ENCODE results near the gene KIAA1328.

The KIAA1328 gene

DNA sequence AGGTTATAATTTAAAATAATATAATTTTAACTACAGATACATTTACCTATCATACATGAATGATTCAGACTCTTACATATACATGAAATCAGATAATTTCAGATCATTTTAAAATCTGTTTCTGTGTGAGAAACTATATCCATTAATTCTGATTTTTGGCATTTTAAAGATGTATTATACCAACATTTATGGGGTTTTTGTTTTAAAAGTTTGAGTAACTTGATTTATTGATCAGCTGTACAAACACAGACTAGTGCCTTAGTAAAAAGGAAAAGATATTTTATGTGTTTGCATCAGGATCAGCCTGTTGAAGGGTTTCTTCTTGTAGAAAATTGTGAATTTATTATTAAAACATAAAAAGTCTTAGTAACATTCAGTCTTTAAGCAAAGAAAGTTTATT, 59.9 kb downstream of the KIAA1328 start:
- Histone ChIP-seq H3K36me3 (ENCODE audit: control insufficient read depth, insufficient read depth, low read length) (no peaks in the 10 kb centered on the region), H3K9ac (ENCODE audit: low read depth, low read length) (no peak overlapping the region), H3K27me3 (ENCODE audit: control insufficient read depth, insufficient read depth, low read length) (no peaks in the 10 kb centered on the region), H3K4me1 (ENCODE audit: control insufficient read depth, insufficient read depth, low read length) (peaks cover 4% of the 10 kb centered on the region), H3K9me3 (ENCODE audit: control insufficient read depth, insufficient read depth, low read length) (no peaks in the 10 kb centered on the region), H3K4me3 (ENCODE audit: low read depth, low read length) (no peak overlapping the region)

DNA sequence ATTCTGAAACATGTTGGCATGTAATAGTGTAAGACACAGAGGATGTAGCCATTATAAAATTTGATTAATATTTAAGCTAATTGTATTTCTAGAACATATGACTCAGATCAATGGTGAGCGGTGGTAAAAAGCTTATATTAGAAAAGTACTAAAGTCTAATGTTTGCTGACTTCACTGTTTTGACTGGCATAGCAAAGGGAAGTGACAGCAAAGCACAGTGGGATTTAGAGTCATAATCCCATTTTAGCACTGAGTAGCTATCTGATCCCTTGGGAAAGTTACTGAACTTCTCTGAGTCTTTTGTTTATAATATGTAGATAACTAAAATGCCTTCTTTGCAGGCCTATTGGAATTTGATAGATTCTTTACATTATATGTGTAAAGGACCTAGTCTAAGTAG, 60.4 kb downstream of the KIAA1328 start:
- H3K4me3 ChIP-seq (ENCODE audit: low read depth, low read length), result no peak overlapping the region
- H3K36me3 ChIP-seq (ENCODE audit: control insufficient read depth, insufficient read depth, low read length), result no peaks in the 10 kb centered on the region
- H3K9me3 ChIP-seq (ENCODE audit: control insufficient read depth, insufficient read depth, low read length), result no peaks in the 10 kb centered on the region
- peaks cover 4% of the 10 kb centered on the region for H3K4me1 ChIP-seq (ENCODE audit: control insufficient read depth, insufficient read depth, low read length)
- no peak overlapping the region for H3K9ac ChIP-seq (ENCODE audit: low read depth, low read length)
- no peaks in the 10 kb centered on the region for H3K27me3 ChIP-seq (ENCODE audit: control insufficient read depth, insufficient read depth, low read length)

GRCh38 chr18:36889742-36890141, 60.8 kb downstream of the KIAA1328 start:
- Histone ChIP-seq H3K36me3 (ENCODE audit: control insufficient read depth, insufficient read depth, low read length) (no peaks in the 10 kb centered on the region), H3K9ac (ENCODE audit: low read depth, low read length) (no peak overlapping the region), H3K9me3 (ENCODE audit: control insufficient read depth, insufficient read depth, low read length) (no peaks in the 10 kb centered on the region), H3K4me3 (ENCODE audit: low read depth, low read length) (no peak overlapping the region), H3K27me3 (ENCODE audit: control insufficient read depth, insufficient read depth, low read length) (no peaks in the 10 kb centered on the region), H3K4me1 (ENCODE audit: control insufficient read depth, insufficient read depth, low read length) (peaks cover 4% of the 10 kb centered on the region)

DNA sequence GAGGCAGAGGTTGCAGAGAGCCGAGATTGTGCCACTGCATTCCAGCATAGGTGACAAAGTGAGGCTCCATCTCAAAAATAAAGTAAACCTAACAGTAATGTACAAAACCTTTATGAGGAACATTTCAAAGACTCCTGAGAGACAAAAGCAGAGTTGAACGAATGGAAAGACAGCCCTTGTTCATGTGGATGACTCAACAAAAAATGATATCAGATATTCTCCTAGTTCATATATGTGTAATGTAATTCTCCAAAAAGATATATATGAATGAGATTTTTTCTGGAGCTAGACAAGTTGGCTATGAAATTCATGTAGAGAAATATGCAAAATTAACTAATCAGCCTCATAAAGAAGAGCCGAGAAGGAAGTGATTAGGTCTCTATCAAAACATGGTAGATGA, 61.7 kb downstream of the KIAA1328 start:
- peaks cover 4% of the 10 kb centered on the region for H3K4me1 ChIP-seq (ENCODE audit: control insufficient read depth, insufficient read depth, low read length)
- H3K4me3 ChIP-seq (ENCODE audit: low read depth, low read length), result no peak overlapping the region
- H3K9ac ChIP-seq (ENCODE audit: low read depth, low read length), result no peak overlapping the region
- H3K9me3 ChIP-seq (ENCODE audit: control insufficient read depth, insufficient read depth, low read length), result no peaks in the 10 kb centered on the region
- H3K27me3 ChIP-seq (ENCODE audit: control insufficient read depth, insufficient read depth, low read length), result no peaks in the 10 kb centered on the region
- H3K36me3 ChIP-seq (ENCODE audit: control insufficient read depth, insufficient read depth, low read length), result no peaks in the 10 kb centered on the region

DNA sequence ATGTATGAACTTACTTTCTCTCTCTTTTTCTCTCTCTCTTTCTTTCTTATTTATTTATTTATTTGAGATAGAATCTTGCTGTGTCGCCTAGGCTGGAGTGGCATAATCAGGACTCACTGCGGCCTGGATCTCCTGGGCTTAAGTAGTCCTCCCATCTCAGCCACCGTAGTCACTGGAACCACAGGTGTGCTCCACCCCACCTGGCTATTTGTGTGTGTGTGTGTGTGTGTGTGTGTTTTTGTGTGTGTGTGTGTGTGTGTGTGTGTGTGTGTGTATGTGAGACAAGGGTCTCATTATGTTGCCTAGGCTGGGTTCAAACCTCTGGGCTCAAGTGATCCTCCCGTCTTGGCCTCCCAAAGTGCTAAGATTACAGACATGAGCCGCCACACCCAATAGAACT, 64.3 kb downstream of the KIAA1328 start:
- H3K36me3 ChIP-seq (ENCODE audit: control insufficient read depth, insufficient read depth, low read length), result no peaks in the 10 kb centered on the region

DNA sequence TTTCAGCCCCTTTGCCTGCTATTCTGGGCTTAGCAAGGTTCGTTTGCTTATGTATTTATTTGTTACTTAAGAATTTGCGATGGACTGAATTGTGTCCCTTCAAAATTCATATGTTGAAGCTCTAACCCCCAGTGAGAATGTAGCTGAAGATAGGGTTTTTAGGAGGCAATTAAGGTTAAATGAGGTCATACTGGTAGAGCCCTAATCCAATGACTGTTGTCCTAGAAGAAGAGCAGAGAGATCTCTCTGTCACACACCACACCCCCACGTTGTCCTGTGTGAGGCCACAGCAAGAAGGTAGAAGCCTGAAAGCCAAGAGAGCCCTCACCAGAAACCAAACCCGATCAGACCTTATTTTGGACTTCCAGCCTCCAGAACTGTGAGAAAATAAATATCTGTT, 66.7 kb downstream of the KIAA1328 start:
- H3K4me3 ChIP-seq (ENCODE audit: low read depth, low read length), result no peak overlapping the region
- H3K9me3 ChIP-seq (ENCODE audit: control insufficient read depth, insufficient read depth, low read length), result no peaks in the 10 kb centered on the region
- no peak overlapping the region for H3K9ac ChIP-seq (ENCODE audit: low read depth, low read length)
- H3K27me3 ChIP-seq (ENCODE audit: control insufficient read depth, insufficient read depth, low read length), result no peaks in the 10 kb centered on the region
- no peaks in the 10 kb centered on the region for H3K36me3 ChIP-seq (ENCODE audit: control insufficient read depth, insufficient read depth, low read length)
- H3K4me1 ChIP-seq (ENCODE audit: control insufficient read depth, insufficient read depth, low read length), result no peaks in the 10 kb centered on the region

More for the DNA sequence above, 64.3 kb downstream of the KIAA1328 start:
- no peak overlapping the region for H3K4me3 ChIP-seq (ENCODE audit: low read depth, low read length)
- no peaks in the 10 kb centered on the region for H3K27me3 ChIP-seq (ENCODE audit: control insufficient read depth, insufficient read depth, low read length)
- H3K9ac ChIP-seq (ENCODE audit: low read depth, low read length), result no peak overlapping the region
- H3K9me3 ChIP-seq (ENCODE audit: control insufficient read depth, insufficient read depth, low read length), result no peaks in the 10 kb centered on the region
- H3K4me1 ChIP-seq (ENCODE audit: control insufficient read depth, insufficient read depth, low read length), result no peaks in the 10 kb centered on the region

- Histone ChIP-seq H3K4me1 (ENCODE audit: control insufficient read depth, insufficient read depth, low read length) (no peaks in the 10 kb centered on the region), H3K9me3 (ENCODE audit: control insufficient read depth, insufficient read depth, low read length) (no peaks in the 10 kb centered on the region), H3K4me3 (ENCODE audit: low read depth, low read length) (no peak overlapping the region), H3K9ac (ENCODE audit: low read depth, low read length) (no peak overlapping the region), H3K27me3 (ENCODE audit: control insufficient read depth, insufficient read depth, low read length) (no peaks in the 10 kb centered on the region), H3K36me3 (ENCODE audit: control insufficient read depth, insufficient read depth, low read length) (no peaks in the 10 kb centered on the region)
These were observed 68.3 kb downstream of the KIAA1328 start for GRCh38 chr18:36897253-36897652.

GRCh38 chr18:36899289-36899688, 70.4 kb downstream of the KIAA1328 start:
- Histone ChIP-seq H3K4me3 (ENCODE audit: low read depth, low read length) (no peak overlapping the region), H3K4me1 (ENCODE audit: control insufficient read depth, insufficient read depth, low read length) (no peaks in the 10 kb centered on the region), H3K27me3 (ENCODE audit: control insufficient read depth, insufficient read depth, low read length) (no peaks in the 10 kb centered on the region), H3K36me3 (ENCODE audit: control insufficient read depth, insufficient read depth, low read length) (no peaks in the 10 kb centered on the region), H3K9ac (ENCODE audit: low read depth, low read length) (no peak overlapping the region), H3K9me3 (ENCODE audit: control insufficient read depth, insufficient read depth, low read length) (no peaks in the 10 kb centered on the region)

DNA sequence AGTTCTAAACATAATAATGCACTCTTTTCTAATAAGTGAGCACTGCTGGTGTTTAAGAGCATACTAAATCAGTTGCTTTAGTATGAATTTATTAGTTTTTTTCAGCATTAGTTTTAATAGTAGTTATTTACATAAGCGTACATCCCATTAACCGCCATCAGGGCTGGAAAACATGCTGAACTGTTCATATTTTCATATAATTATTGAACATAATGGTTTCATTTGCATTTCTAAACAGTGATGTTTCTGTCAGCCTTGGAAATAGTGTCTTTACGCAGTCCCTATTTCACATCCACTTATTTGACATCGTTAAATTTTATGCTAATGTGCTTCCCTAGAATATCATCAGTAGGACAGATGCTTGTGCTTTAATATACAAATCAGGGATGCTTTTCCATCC, 71.5 kb downstream of the KIAA1328 start:
- Histone ChIP-seq H3K27me3 (ENCODE audit: control insufficient read depth, insufficient read depth, low read length) (no peaks in the 10 kb centered on the region), H3K4me3 (ENCODE audit: low read depth, low read length) (no peak overlapping the region), H3K9ac (ENCODE audit: low read depth, low read length) (no peak overlapping the region), H3K36me3 (ENCODE audit: control insufficient read depth, insufficient read depth, low read length) (no peaks in the 10 kb centered on the region), H3K9me3 (ENCODE audit: control insufficient read depth, insufficient read depth, low read length) (no peaks in the 10 kb centered on the region), H3K4me1 (ENCODE audit: control insufficient read depth, insufficient read depth, low read length) (no peaks in the 10 kb centered on the region)

DNA sequence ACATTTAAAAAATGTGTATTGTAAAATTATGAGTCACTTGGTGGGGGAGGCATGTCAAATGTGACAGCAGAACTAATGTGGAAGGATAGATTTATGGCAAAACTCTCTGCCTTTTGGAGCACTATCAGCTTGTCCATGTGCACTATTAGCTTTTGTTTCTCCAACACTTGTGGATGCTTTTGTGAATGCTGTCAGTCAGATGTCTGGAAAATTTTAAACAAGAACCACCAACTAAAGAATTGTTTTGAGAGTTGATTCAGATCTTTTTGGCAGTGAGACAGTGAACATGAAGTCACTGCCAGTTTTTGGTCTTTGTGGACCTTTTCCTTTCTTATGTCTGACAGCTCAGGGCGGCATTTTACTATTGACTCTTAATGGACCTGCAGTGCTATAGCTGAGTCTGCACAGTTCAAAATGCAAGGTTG, 72.4 kb downstream of the KIAA1328 start:
- Histone ChIP-seq H3K4me1 (ENCODE audit: control insufficient read depth, insufficient read depth, low read length) (no peaks in the 10 kb centered on the region), H3K9me3 (ENCODE audit: control insufficient read depth, insufficient read depth, low read length) (no peaks in the 10 kb centered on the region), H3K9ac (ENCODE audit: low read depth, low read length) (no peak overlapping the region), H3K27me3 (ENCODE audit: control insufficient read depth, insufficient read depth, low read length) (no peaks in the 10 kb centered on the region), H3K36me3 (ENCODE audit: control insufficient read depth, insufficient read depth, low read length) (no peaks in the 10 kb centered on the region), H3K4me3 (ENCODE audit: low read depth, low read length) (no peak overlapping the region)

- H3K27me3 ChIP-seq (ENCODE audit: control insufficient read depth, insufficient read depth, low read length), result no peaks in the 10 kb centered on the region
- no peaks in the 10 kb centered on the region for H3K4me1 ChIP-seq (ENCODE audit: control insufficient read depth, insufficient read depth, low read length)
These were observed 74.4 kb downstream of the KIAA1328 start for GRCh38 chr18:36903215-36903928.

DNA sequence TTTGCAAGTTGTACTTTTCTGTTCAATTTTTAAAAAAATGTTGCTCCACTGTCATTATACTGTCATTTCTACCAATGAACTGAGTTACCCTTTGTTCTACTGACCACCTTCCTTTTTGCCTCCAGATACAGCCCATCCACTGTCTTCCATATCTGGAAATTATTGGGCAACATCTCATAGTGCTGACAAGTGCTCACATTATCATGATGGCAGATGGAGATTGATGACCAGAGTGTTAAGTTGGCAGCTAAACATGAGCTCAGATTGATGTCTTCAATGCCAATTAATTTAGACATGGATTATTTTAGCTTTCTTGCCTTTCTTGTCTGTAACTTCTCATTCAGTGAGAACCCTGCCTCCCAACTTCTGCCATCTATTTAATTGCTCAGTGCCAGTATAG, 76.6 kb downstream of the KIAA1328 start:
- no peaks in the 10 kb centered on the region for H3K36me3 ChIP-seq (ENCODE audit: control insufficient read depth, insufficient read depth, low read length)
- H3K27me3 ChIP-seq (ENCODE audit: control insufficient read depth, insufficient read depth, low read length), result no peaks in the 10 kb centered on the region
- H3K4me3 ChIP-seq (ENCODE audit: low read depth, low read length), result no peak overlapping the region
- H3K9ac ChIP-seq (ENCODE audit: low read depth, low read length), result no peak overlapping the region
- H3K9me3 ChIP-seq (ENCODE audit: control insufficient read depth, insufficient read depth, low read length), result no peaks in the 10 kb centered on the region
- no peaks in the 10 kb centered on the region for H3K4me1 ChIP-seq (ENCODE audit: control insufficient read depth, insufficient read depth, low read length)

More at GRCh38 chr18:36903215-36903928, 74.4 kb downstream of the KIAA1328 start:
- Histone ChIP-seq H3K36me3 (ENCODE audit: control insufficient read depth, insufficient read depth, low read length) (no peaks in the 10 kb centered on the region), H3K9ac (ENCODE audit: low read depth, low read length) (no peak overlapping the region), H3K4me3 (ENCODE audit: low read depth, low read length) (no peak overlapping the region), H3K9me3 (ENCODE audit: control insufficient read depth, insufficient read depth, low read length) (no peaks in the 10 kb centered on the region)
